ENCODE results near the gene SCCPDH.

DNA sequence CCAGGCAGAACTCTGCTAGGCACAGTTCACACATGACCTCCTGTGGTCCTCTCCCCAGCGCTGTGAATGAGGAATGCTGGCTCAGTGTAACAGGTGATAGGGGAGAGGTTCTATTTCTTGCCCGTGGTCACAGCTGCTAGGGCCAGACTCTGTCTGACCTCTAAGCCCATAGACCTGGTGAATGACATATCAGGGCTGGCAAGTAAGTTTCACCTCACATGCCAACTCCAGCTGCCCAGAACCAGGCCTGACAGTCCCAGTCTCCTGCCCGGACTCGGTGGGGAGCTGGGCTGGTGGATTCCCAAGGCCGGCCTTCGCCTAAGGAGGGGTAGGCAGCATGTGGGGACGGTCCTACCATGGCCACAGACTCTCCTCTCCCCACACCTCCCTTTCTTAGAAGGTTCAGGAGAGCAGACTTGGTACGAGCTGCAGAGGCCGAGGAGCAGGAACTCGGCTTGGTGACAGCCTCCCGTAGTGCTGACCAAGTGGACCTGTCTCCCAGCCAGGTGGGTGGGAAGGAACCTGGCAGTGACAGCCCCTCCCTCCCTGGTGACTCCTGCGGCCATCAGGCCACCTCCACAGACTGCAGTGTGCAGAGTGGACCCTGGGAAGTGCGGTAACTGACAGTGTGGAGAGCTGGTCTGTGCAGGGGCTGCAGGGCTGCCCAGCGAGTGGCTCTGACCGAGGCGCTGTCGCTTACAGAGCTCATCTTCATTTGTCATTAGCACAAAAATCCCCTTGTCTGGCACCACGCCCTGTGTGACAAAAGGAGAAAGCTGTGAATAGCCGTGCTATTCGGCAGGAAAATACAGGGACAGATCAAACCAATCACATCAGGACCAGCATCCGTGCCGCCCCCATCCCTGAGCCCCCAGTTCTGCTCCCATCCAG is 74.6 kb downstream of the SCCPDH start:
- TF ChIP-seq, protein P1, sequence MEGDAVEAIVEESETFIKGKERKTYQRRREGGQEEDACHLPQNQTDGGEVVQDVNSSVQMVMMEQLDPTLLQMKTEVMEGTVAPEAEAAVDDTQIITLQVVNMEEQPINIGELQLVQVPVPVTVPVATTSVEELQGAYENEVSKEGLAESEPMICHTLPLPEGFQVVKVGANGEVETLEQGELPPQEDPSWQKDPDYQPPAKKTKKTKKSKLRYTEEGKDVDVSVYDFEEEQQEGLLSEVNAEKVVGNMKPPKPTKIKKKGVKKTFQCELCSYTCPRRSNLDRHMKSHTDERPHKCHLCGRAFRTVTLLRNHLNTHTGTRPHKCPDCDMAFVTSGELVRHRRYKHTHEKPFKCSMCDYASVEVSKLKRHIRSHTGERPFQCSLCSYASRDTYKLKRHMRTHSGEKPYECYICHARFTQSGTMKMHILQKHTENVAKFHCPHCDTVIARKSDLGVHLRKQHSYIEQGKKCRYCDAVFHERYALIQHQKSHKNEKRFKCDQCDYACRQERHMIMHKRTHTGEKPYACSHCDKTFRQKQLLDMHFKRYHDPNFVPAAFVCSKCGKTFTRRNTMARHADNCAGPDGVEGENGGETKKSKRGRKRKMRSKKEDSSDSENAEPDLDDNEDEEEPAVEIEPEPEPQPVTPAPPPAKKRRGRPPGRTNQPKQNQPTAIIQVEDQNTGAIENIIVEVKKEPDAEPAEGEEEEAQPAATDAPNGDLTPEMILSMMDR (IDR thresholded peaks at IDR 0.05; ENCODE audit: poor library complexity) = no peak
- TF ChIP-seq EZH2 (IDR thresholded peaks at IDR 0.05; ENCODE audit: borderline replicate concordance) (no peak), EZH2phosphoT487 (IDR thresholded peaks at IDR 0.05; ENCODE audit: low read depth, severe bottlenecking, unreplicated experiment) (no peak)

Measured in hepatocyte (in vitro differentiated cells).